Transverse colon (tissue), 4 donors: ENCODE measurements around the gene IL9. TPM values are rescaled to one million over a fixed set of nuclear protein-coding genes. Genes with fewer than 3 reads are reported as not detected.

ENCODE experiments used
- DNase-seq: peaks from one replicate; pipeline ENCODE4 v3.0.0-alpha.2; 2019
- H3K27ac ChIP-seq, 4 donors: fragments of 200-600 bp; sonication (generic); 2 replicates each; pipeline ENCODE4 v1.5.1; 2016 to 2018; ENCODE audit warnings: inconsistent platforms in 4 of 4
- H3K27me3 ChIP-seq: fragments of 200-600 bp; sonication (generic); 2 replicates; pipeline ENCODE4 v1.5.1; 2017; ENCODE audit warnings: inconsistent platforms
- H3K36me3 ChIP-seq, 4 donors: fragments of 200-600 bp; sonication (generic); 2 replicates each; pipeline ENCODE4 v1.5.1; 2017 to 2019; ENCODE audit warnings: inconsistent platforms in 4 of 4
- H3K4me1 ChIP-seq, 4 donors: fragments of 200-600 bp; sonication (generic); 2 replicates each; pipeline ENCODE4 v1.5.1; 2017 to 2020; ENCODE audit warnings: inconsistent platforms in 4 of 4
- H3K4me3 ChIP-seq, 4 donors: fragments of 200-600 bp; sonication (generic); 1 replicate in 1 of 4; 2 replicates in 3 of 4; pipeline versions ENCODE4 v1.5.1 to v1.6.1; 2017 to 2019; ENCODE audit warnings: inconsistent platforms in 4 of 4
- H3K9me3 ChIP-seq, 2 donors: fragments of 200-600 bp; sonication (generic); 2 replicates each; pipeline ENCODE4 v1.5.1; 2017 to 2019; ENCODE audit warnings: inconsistent platforms in 2 of 2
- CTCF ChIP-seq, 5 experiments: fragments of 200-600 bp in 3 of 5; fragments of 450-650 bp in 2 of 5; sonication (generic) in 3 of 5; IDR thresholded peaks; 1 replicate in 2 of 5; 2 replicates in 3 of 5; pipeline ENCODE4 v1.5.1; 2016 to 2017; ENCODE audit warnings: antibody characterized with exemption in 5 of 5, inconsistent platforms in 3 of 5, mild to moderate bottlenecking in 2 of 5, moderate library complexity in 1 of 5
- EP300 ChIP-seq: sonication (generic); formaldehyde crosslinking; IDR thresholded peaks from one replicate; pipeline ENCODE4 v1.6.1; 2017; ENCODE audit warnings: antibody characterized with exemption, low read depth
- POLR2A ChIP-seq: fragments of 450-650 bp; IDR thresholded peaks from one replicate; pipeline ENCODE4 v1.6.1; 2016; ENCODE audit warnings: antibody characterized with exemption, mild to moderate bottlenecking, moderate library complexity
- POLR2AphosphoS5 ChIP-seq, 3 donors: sonication (generic); formaldehyde crosslinking; IDR thresholded peaks; one replicate each; pipeline ENCODE4 v1.6.1; 2016; ENCODE audit warnings: antibody characterized with exemption in 3 of 3
- WGBS, 2 donors: methylation state at CpG; one replicate each; pipeline ENCODE4 v1.1.5; 2018; ENCODE audit warnings: low coverage in 1 of 2; 5-methylcytosine and 5-hydroxymethylcytosine counted together
- in situ Hi-C, 4 donors: fragments of 200-750 bp; cut with MboI; loops; one replicate each; pipeline versions ENCODE4 v1.15.0 to v1.15.1; 2017; ENCODE audit warnings: low sequenced_read_pairs in 3 of 4, low pct_ligation_motif_present in 1 of 4, low pct_unique_long_range_greater_than_20kb in 1 of 4
- intact Hi-C: fragments of 100-400 bp; cut with DNase I; formaldehyde crosslinking; loops from one replicate; pipeline ENCODE4 v1.15.1; 2023; ENCODE audit warnings: low total_unique reads
- total RNA-seq, 4 donors: library from RNA; depleted of rRNA; stranded (reverse); fragments of >200 nt; gene quantifications; one replicate each; pipeline ENCODE4 v1.1.0, GENCODE V29; 2016

Gene IL9
- total RNA-seq, 4 donors from 2014 or later = not detected

- H3K27me3 ChIP-seq = no peaks in the 10 kb centered on the region
- no peaks in the 10 kb centered on the region for H3K9me3 ChIP-seq
- no peak overlapping the region for H3K4me3 ChIP-seq
- peak overlapping the region in 3 of 4 donors; percentile 4 to 65 (median 55) for H3K27ac ChIP-seq
- DNase-seq = no peak
- in situ Hi-C loops (no loop called here), intact Hi-C loops (no loop called here)
- H3K4me1 ChIP-seq = peaks cover 0 to 29% (median 12%) of the 10 kb centered on the region in 4 donors
- no peak for TF ChIP-seq CTCF (IDR thresholded peaks at IDR 0.05)
- TF ChIP-seq POLR2A = no peak
- TF ChIP-seq EP300 = no peak
- no peak for TF ChIP-seq POLR2AphosphoS5 (IDR thresholded peaks at IDR 0.05)
- H3K36me3 ChIP-seq = no peaks in the 10 kb centered on the region
Observed at GRCh38 chr5:135867599-135867998, 28.0 kb downstream of the IL9 start.

- Histone ChIP-seq H3K4me1 (peaks cover 0 to 29% (median 12%) of the 10 kb centered on the region in 4 donors), H3K4me3 (no peak overlapping the region), H3K27ac (no peak overlapping the region), H3K9me3 (no peaks in the 10 kb centered on the region), H3K27me3 (no peaks in the 10 kb centered on the region), H3K36me3 (no peaks in the 10 kb centered on the region)
- DNase-seq = no peak
- no peak for TF ChIP-seq EP300
- no peak for TF ChIP-seq CTCF (IDR thresholded peaks at IDR 0.05)
- no peak for TF ChIP-seq POLR2A
- no peak for TF ChIP-seq POLR2AphosphoS5 (IDR thresholded peaks at IDR 0.05)
- in situ Hi-C loops (no loop called here), intact Hi-C loops (no loop called here)
- WGBS, 2 donors = 91 to 100% methylated on average over 1 to 2 of the region's 2 CpGs
Observed at GRCh38 chr5:135866016-135866415, 29.6 kb downstream of the IL9 start.

DNA sequence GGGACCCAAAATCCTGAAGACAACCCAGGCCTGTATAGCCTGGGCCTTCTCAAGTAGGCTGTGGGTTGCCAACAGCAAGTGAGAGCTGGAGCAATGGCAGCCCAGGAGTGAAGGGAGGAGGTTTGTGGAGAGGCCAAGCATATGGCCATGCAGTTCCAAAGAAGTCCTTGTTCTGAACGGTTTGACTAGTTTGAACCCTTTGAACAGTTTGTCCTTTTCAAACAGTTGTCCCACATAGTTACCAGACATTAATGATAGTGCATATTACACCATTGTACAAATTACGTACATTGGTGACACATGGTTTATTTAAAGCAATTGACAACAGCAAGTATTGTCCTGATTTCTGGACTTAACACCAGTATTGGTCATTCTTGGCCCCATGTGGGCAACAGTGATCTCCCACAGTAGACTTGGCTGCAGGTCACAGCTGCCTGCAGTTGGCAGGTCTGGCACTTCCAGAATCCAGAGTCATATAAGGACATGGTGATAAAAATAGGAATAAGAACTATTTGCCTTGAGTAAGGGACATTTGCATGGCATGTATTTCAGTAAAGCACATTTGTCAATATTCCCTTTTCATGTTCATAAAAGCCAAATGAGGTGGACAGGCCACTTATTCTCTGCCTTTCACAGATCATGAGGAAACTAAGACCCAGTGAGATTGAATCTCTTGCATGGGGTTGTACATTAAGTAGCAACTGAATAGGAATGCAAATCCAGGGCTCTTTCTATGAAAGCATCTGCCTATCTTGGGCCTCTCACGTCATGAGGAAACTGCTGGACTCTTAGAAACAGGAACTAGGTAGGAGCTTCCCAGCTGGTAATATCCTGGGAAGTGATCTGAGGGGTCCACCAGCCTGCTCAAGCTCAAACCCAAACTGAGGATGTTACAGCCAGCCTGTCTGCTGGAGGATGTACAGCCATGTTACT lies 30.9 kb downstream of the IL9 start:
- H3K4me3 ChIP-seq = no peak overlapping the region
- TF ChIP-seq CTCF (IDR thresholded peaks at IDR 0.05) = no peak
- TF ChIP-seq POLR2A = no peak
- no peak for TF ChIP-seq EP300
- no peak for TF ChIP-seq POLR2AphosphoS5 (IDR thresholded peaks at IDR 0.05)
- no peaks in the 10 kb centered on the region for H3K36me3 ChIP-seq
- peaks cover 0 to 22% (median 9%) of the 10 kb centered on the region in 4 donors for H3K4me1 ChIP-seq
- no peaks in the 10 kb centered on the region for H3K9me3 ChIP-seq
- H3K27ac ChIP-seq = no peak overlapping the region
- no peak for DNase-seq
- intact Hi-C loops = no loop called here
- H3K27me3 ChIP-seq = no peaks in the 10 kb centered on the region
- in situ Hi-C loops = no loop called here
- 81% methylated on average over 3 of the region's 3 CpGs; no CpG with 5 or more reads in 1 of the 2 donors for WGBS, 2 donors

DNA sequence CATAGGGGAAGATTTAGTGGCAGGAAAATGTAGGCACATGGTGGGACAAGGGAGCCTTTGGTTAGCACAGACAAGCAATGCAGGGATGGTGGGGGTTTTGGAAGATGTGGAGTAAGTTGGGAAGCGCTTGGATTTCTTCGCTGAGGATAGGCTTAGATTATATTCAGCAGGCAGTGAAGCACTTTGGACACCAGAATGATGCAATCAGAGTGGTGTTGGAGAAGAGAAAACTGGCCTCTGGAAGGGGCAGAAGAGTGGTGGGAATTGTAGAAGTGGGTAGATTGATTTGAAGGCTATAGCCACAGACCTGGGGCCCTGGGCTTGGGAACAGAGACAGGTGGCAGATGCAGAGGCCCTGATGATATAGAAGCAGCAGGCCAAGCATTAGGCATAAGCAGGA lies 32.9 kb downstream of the IL9 start:
- WGBS, 2 donors = 96 to 100% methylated on average over 2 of the region's 2 CpGs
- TF ChIP-seq CTCF (IDR thresholded peaks at IDR 0.05) (no peak), EP300 (no peak), POLR2A (no peak), POLR2AphosphoS5 (IDR thresholded peaks at IDR 0.05) (no peak)
- H3K9me3 ChIP-seq = no peaks in the 10 kb centered on the region
- H3K27me3 ChIP-seq = no peaks in the 10 kb centered on the region
- H3K36me3 ChIP-seq = no peaks in the 10 kb centered on the region
- no peak overlapping the region for H3K4me3 ChIP-seq
- peaks cover 0 to 6% (median 2%) of the 10 kb centered on the region in 4 donors for H3K4me1 ChIP-seq
- intact Hi-C loops = no loop called here
- in situ Hi-C loops = no loop called here
- H3K27ac ChIP-seq = no peak overlapping the region
- DNase-seq = no peak
